MCF 10A (cell line): ENCODE data around the gene TACC3. TPM values are rescaled to one million over a fixed set of nuclear protein-coding genes. Genes with fewer than 3 reads are reported as not detected.

ENCODE experiments used
- BruUV-seq: library from RNA; stranded (reverse); fragments of 400-500 nt; replicated peaks from 2 replicates; lab custom pipeline; 2021; lab: Mats Ljungman, UMichigan
- CTCF ChIA-PET: fragments of 300-600 bp; sonication (Branson Sonifier 250); formaldehyde crosslinking; extraction: SDS; loops from one replicate; lab custom pipeline; 2021; ENCODE audit warnings: antibody characterized with exemption, inconsistent platforms; lab: Yijun Ruan, JAX
- POLR2A ChIA-PET: fragments of 300-600, 350-650 bp; sonication (Branson Sonifier 250); formaldehyde crosslinking; extraction: SDS; loops from one replicate; lab custom pipeline; 2020; ENCODE audit warnings: antibody characterized with exemption, inconsistent platforms; lab: Yijun Ruan, JAX
- DNase-seq: peaks from one replicate; pipeline ENCODE4 v3.0.0-alpha.2; 2018; ENCODE audit not compliant: unreplicated experiment
- H3K27ac Mint-ChIP-seq: one replicate; pipeline ENCODE4 v1.8.0; 2022; ENCODE audit warnings: mild to moderate bottlenecking, low read depth, mixed read lengths; ENCODE audit not compliant: unreplicated experiment
- H3K27me3 Mint-ChIP-seq: one replicate; pipeline ENCODE4 v1.8.0; 2022; ENCODE audit warnings: mixed read lengths; ENCODE audit not compliant: insufficient read depth, unreplicated experiment
- H3K36me3 Mint-ChIP-seq: one replicate; pipeline ENCODE4 v1.8.0; 2022; ENCODE audit warnings: mild to moderate bottlenecking, moderate library complexity, mixed read lengths; ENCODE audit not compliant: insufficient read depth, unreplicated experiment
- H3K4me1 Mint-ChIP-seq: one replicate; pipeline ENCODE4 v1.8.0; 2022; ENCODE audit warnings: mixed read lengths; ENCODE audit not compliant: insufficient read depth, unreplicated experiment
- H3K4me3 Mint-ChIP-seq: one replicate; pipeline ENCODE4 v1.8.0; 2022; ENCODE audit warnings: mild to moderate bottlenecking, moderate library complexity, mixed read lengths; ENCODE audit not compliant: unreplicated experiment
- H3K9me3 Mint-ChIP-seq: one replicate; pipeline ENCODE4 v1.8.0; 2022; ENCODE audit warnings: mixed read lengths; ENCODE audit not compliant: unreplicated experiment
- intact Hi-C: fragments of 100-400 bp; cut with micrococcal nuclease; formaldehyde crosslinking; loops from 2 replicates; pipeline ENCODE4 v1.14.1; 2022
- total RNA-seq: library from RNA; stranded (reverse); gene quantifications from 2 replicates; pipeline ENCODE4 v1.2.3, GENCODE V29; 2022
- TF ChIP-seq, protein P1 (sequence below): fragments of 200-600 bp; IDR thresholded peaks from one replicate; pipeline ENCODE4 v1.8.0; 2022; ENCODE audit warnings: antibody characterized with exemption, mild to moderate bottlenecking; ENCODE audit not compliant: unreplicated experiment

The TACC3 gene
- total RNA-seq, 1 experiment from 2014 or later = 69.8 TPM

DNA sequence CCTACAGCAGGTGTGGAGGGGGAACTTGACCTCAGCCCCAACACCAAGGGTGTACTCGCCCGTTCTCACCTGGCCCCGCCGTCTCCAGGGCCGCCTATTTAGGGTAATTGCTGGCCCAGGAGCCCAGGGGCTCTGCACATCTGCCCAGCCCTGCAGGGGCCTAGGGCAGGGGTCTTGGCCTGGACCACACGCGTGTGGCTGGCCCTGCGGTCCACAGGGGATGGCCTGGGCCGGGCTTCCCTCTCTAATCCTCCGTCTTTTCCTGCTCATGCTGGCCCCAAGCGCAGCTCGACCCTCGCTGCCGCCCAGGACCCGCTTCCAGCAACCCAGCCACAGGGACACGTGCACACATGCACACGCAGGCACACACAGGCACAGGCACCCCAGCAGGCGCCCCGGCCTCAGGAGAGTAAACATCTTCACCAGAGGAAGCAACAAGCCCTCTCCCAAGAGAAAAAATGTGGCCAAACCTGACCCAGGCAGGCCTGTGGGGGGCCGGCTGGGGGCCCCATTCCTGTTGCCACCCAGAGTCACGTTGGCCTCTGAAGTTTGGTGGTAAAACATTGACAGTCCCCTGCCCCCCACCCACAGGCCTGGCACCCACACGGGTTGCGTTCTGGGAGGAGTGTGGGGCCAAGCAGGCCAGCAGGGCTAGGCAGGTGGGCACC, 47.2 kb downstream of the TACC3 start:
- ChIA-PET CTCF (no interaction called here), POLR2A (interaction anchor here (1.0 kb wide), 1 partner anchor 10 kb away, joined by 4 read pairs; no protein-coding TSS in a partner anchor)
- H3K9me3 Mint-ChIP-seq = no peaks in the 10 kb centered on the region
- TF ChIP-seq, protein P1, sequence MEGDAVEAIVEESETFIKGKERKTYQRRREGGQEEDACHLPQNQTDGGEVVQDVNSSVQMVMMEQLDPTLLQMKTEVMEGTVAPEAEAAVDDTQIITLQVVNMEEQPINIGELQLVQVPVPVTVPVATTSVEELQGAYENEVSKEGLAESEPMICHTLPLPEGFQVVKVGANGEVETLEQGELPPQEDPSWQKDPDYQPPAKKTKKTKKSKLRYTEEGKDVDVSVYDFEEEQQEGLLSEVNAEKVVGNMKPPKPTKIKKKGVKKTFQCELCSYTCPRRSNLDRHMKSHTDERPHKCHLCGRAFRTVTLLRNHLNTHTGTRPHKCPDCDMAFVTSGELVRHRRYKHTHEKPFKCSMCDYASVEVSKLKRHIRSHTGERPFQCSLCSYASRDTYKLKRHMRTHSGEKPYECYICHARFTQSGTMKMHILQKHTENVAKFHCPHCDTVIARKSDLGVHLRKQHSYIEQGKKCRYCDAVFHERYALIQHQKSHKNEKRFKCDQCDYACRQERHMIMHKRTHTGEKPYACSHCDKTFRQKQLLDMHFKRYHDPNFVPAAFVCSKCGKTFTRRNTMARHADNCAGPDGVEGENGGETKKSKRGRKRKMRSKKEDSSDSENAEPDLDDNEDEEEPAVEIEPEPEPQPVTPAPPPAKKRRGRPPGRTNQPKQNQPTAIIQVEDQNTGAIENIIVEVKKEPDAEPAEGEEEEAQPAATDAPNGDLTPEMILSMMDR = no peak
- no peaks in the 10 kb centered on the region for H3K27me3 Mint-ChIP-seq
- H3K36me3 Mint-ChIP-seq = no peaks in the 10 kb centered on the region
- no peak overlapping the region for H3K27ac Mint-ChIP-seq
- intact Hi-C loops = no loop called here
- no TSS peak for BruUV-seq
- H3K4me3 Mint-ChIP-seq = no peak overlapping the region
- H3K4me1 Mint-ChIP-seq = peaks cover 7% of the 10 kb centered on the region
- DNase-seq = no peak

DNA sequence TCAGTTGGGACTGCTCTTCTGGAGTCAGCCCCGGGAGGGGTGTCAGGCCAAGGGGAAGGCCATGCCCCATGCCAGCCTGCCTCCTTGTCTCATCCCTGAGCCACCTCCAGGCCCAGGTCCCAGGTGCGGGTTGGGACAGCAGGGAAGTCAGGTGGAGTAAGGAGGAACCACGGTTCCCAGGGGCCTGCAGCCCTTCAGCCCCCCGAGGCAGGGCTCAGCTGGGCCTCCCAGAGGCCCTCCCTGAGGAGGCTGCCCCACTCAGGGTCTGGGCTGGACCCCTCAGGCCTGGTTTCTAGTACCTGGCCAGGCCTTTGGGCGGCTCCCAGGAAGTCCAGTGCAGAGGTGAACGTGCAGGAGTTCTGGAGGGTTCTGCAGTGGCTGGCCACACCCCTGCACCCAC, 48.4 kb downstream of the TACC3 start:
- intact Hi-C loops = no loop called here
- H3K9me3 Mint-ChIP-seq = no peaks in the 10 kb centered on the region
- ChIA-PET POLR2A (interaction anchor here (0.6 kb wide), 1 partner anchor 86 kb away, joined by 3 read pairs; the partner anchor contains the start of gene LETM1), CTCF (no interaction called here)
- peaks cover 7% of the 10 kb centered on the region for H3K4me1 Mint-ChIP-seq
- no peak for DNase-seq
- H3K36me3 Mint-ChIP-seq = no peaks in the 10 kb centered on the region
- H3K27me3 Mint-ChIP-seq = no peaks in the 10 kb centered on the region
- TF ChIP-seq, protein P1 = no peak
- H3K27ac Mint-ChIP-seq = no peak overlapping the region
- BruUV-seq = no TSS peak
- no peak overlapping the region for H3K4me3 Mint-ChIP-seq

DNA sequence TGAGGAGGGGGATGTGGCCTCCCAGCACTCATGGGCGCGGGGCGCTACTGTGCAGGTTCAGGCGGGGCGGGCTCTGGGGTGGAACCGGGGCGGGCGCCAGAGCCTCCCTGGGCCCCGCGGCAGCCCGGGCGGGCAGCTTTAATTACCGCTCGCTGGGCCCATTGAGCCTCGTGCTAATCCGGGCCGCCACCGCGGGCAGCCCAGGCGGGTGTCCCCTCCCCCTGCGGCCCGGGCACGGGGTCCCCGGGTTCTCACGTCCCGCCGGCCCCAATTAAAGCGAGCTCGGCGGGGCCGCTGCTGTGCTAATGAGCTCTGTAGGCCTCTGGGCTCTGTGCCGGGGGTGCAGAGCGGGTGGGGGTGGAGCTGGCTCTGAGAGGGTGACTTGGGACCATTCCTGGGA, 48.9 kb downstream of the TACC3 start:
- no peak overlapping the region for H3K4me3 Mint-ChIP-seq
- peaks cover 7% of the 10 kb centered on the region for H3K4me1 Mint-ChIP-seq
- H3K27ac Mint-ChIP-seq = no peak overlapping the region
- TF ChIP-seq, protein P1 = no peak
- no peaks in the 10 kb centered on the region for H3K36me3 Mint-ChIP-seq
- no peaks in the 10 kb centered on the region for H3K9me3 Mint-ChIP-seq
- no peaks in the 10 kb centered on the region for H3K27me3 Mint-ChIP-seq
- ChIA-PET POLR2A (no interaction called here), CTCF (no interaction called here)
- no TSS peak for BruUV-seq
- DNase-seq = no peak
- intact Hi-C loops = no loop called here

DNA sequence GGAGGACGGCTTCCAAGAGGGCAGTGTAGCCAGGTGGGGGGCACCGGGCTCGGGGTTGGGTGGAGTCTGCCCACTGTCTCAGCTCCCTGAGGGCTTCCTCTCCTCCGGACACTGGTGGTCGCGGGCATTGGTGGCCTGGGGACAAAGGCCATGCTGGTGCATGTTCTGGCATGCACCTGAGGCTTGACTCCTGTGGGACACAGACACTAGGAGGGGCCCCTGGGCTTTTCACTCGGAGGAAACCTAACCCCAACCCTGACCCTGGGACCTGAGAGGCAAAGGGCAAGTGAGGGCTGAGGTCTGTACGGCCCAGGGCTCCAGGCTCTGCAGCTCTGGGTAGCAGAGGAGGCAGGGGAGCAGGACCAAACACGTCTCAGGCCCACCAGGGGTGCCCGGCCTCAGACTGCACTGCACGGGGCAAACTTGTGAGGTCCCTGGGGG, 49.5 kb downstream of the TACC3 start:
- Mint-ChIP-seq H3K36me3 (no peaks in the 10 kb centered on the region), H3K27me3 (no peaks in the 10 kb centered on the region), H3K4me1 (peaks cover 2% of the 10 kb centered on the region), H3K27ac (no peak overlapping the region), H3K9me3 (no peaks in the 10 kb centered on the region), H3K4me3 (no peak overlapping the region)
- BruUV-seq = no TSS peak
- intact Hi-C loops = no loop called here
- TF ChIP-seq, protein P1 = no peak
- DNase-seq = no peak
- POLR2A ChIA-PET = no interaction called here
- CTCF ChIA-PET = no interaction called here
